Measurements from ENCODE around the gene TPRN. TPM values are rescaled to one million over a fixed set of nuclear protein-coding genes. Genes with fewer than 3 reads are reported as not detected.

Gene TPRN
- total RNA-seq, 4 donors from 2014 or later: 6.5 to 13.5 (median 9.9) TPM

DNA sequence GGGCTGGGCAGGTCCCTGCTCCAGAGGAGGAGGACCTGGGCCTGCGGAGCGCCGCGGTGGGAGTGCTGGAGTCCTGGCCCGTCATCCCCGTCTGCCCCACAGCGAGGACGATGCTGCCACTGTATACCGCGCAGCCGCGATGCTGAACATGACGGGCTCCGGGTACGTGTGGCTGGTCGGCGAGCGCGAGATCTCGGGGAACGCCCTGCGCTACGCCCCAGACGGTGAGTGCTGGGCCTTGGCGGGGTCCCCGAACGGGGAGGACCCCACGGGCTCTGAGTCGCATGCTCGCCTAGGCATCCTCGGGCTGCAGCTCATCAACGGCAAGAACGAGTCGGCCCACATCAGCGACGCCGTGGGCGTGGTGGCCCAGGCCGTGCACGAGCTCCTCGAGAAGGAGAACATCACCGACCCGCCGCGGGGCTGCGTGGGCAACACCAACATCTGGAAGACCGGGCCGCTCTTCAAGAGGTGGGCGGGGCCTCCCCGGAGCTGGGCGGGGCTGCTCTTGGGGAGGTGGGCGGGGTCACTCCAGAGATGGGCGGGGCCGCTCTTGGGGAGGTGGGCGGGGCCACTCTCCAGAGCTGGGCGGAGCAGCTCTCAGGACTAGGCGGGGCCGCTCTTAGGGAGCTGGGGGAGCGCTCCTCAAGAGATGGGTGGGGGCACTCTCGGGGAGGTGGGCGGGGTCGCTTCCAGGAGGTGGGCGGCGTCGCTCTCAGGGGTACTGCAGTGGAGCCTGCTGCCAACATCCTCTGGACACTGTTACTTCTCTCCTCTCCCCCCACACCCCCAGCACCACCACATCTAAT, 43.8 kb downstream of the TPRN start:
- H3K27me3 ChIP-seq: peaks cover 30% of the 10 kb centered on the region
- 4 to 5% methylated on average over 17 to 33 of the region's 65 CpGs for WGBS, 2 donors

DNA sequence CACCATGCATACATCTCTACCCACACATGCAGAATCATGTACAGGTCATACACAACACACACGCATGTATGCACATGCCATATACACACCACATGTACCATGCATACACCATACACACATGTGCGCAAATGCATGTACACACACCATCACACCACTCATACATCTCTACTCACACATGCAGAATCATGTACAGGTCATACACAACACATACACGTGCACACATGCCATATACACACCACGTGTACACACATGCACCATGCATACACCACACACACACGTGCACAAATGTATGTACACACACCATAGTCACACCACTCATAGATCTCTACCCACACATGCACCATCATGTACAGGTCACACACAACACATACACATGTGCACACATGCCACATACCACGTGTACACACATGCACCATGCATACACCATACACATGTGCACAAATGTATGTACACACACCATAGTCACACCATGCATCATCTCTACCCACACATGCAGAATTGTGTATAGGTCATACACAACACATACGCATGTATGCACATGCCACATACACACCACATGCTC, 47.6 kb downstream of the TPRN start:
- no peaks in the 10 kb centered on the region for H3K36me3 ChIP-seq
- no peaks in the 10 kb centered on the region for H3K9me3 ChIP-seq
- H3K27ac ChIP-seq: no peak overlapping the region
- no peak for TF ChIP-seq POLR2A (IDR thresholded peaks at IDR 0.05)
- TF ChIP-seq, protein P1, sequence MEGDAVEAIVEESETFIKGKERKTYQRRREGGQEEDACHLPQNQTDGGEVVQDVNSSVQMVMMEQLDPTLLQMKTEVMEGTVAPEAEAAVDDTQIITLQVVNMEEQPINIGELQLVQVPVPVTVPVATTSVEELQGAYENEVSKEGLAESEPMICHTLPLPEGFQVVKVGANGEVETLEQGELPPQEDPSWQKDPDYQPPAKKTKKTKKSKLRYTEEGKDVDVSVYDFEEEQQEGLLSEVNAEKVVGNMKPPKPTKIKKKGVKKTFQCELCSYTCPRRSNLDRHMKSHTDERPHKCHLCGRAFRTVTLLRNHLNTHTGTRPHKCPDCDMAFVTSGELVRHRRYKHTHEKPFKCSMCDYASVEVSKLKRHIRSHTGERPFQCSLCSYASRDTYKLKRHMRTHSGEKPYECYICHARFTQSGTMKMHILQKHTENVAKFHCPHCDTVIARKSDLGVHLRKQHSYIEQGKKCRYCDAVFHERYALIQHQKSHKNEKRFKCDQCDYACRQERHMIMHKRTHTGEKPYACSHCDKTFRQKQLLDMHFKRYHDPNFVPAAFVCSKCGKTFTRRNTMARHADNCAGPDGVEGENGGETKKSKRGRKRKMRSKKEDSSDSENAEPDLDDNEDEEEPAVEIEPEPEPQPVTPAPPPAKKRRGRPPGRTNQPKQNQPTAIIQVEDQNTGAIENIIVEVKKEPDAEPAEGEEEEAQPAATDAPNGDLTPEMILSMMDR (IDR thresholded peaks at IDR 0.05): no peak
- no peak overlapping the region for H3K4me3 ChIP-seq (replicated peaks in 1 of 3)
- DNase-seq: no peak
- intact Hi-C loops (cut with DNase I): no loop called here
- peaks cover 0 to 5% of the 10 kb centered on the region in 2 donors for H3K4me1 ChIP-seq
- WGBS, 2 donors: 89 to 96% methylated on average over 7 of the region's 7 CpGs
- peaks cover 13% of the 10 kb centered on the region for H3K27me3 ChIP-seq

More for the DNA sequence above, 43.8 kb downstream of the TPRN start:
- TF ChIP-seq POLR2A (IDR thresholded peaks at IDR 0.05): no peak
- TF ChIP-seq, protein P1 (IDR thresholded peaks at IDR 0.05): no peak
- H3K9me3 ChIP-seq: no peaks in the 10 kb centered on the region
- peaks cover 0 to 9% of the 10 kb centered on the region in 2 donors for H3K4me1 ChIP-seq
- no peaks in the 10 kb centered on the region for H3K36me3 ChIP-seq
- intact Hi-C loops (cut with DNase I): no loop called here
- no peak overlapping the region for H3K27ac ChIP-seq
- no peak for DNase-seq
- H3K4me3 ChIP-seq (replicated peaks in 1 of 3): no peak overlapping the region

GRCh38 chr9:137150617-137151457, 49.7 kb downstream of the TPRN start:
- Histone ChIP-seq H3K4me3 (replicated peaks in 1 of 3) (no peak overlapping the region), H3K27me3 (no peaks in the 10 kb centered on the region), H3K4me1 (no peaks in the 10 kb centered on the region), H3K9me3 (no peaks in the 10 kb centered on the region), H3K36me3 (no peaks in the 10 kb centered on the region), H3K27ac (no peak overlapping the region)
- DNase-seq: no peak
- no peak for TF ChIP-seq POLR2A (IDR thresholded peaks at IDR 0.05)
- 33 to 47% methylated on average over 34 of the region's 34 CpGs for WGBS, 2 donors
- intact Hi-C loops (cut with DNase I): no loop called here

DNA sequence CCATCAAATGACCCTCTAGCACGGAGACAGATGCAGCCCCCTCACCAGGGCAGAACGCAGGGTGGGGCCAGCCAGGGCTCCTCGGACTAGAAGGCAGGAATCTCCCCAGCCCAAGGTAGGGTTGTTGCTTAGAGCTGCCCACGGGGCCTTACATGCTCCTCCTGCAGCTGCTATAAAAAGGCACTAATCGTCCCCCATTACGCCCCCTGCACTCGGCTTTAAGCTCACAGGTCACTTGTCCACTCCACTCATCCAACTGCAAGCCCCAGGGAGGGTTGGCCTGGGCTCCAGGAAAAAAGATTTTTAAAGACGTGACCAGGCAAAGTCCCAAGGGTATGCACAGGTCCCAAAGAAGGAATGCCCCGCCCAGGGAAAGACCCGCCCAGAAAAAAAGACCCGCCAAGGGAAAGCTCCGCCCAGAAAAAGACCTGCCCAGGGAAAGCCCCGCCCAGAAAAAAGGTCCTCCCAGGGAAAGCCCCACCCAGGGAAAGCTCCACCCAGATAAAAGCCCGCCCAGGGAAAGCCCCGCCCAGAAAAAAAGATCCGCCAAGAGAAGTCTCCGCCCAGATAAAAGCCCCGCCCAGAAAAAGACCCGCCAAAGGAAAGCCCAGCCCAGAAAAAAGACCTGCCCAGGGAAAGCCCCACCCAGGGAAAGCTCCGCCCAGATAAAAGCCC, 50.5 kb downstream of the TPRN start:
- TF ChIP-seq, protein P1 (IDR thresholded peaks at IDR 0.05): no peak
- TF ChIP-seq POLR2A (IDR thresholded peaks at IDR 0.05): no peak
- WGBS, 2 donors: 58 to 64% methylated on average over 20 of the region's 20 CpGs
- Histone ChIP-seq H3K4me1 (no peaks in the 10 kb centered on the region), H3K9me3 (no peaks in the 10 kb centered on the region), H3K4me3 (replicated peaks in 1 of 3) (no peak overlapping the region), H3K27ac (no peak overlapping the region), H3K27me3 (no peaks in the 10 kb centered on the region), H3K36me3 (no peaks in the 10 kb centered on the region)
- no peak for DNase-seq
- intact Hi-C loops (cut with DNase I): no loop called here

- no peaks in the 10 kb centered on the region for H3K27me3 ChIP-seq
- H3K27ac ChIP-seq: no peak overlapping the region
- intact Hi-C loops (cut with DNase I): no loop called here
These were observed 51.2 kb downstream of the TPRN start for GRCh38 chr9:137149363-137149762.

More at GRCh38 chr9:137149363-137149762, 51.2 kb downstream of the TPRN start:
- DNase-seq: no peak
- WGBS, 2 donors: 79 to 83% methylated on average over 3 to 5 of the region's 5 CpGs
- Histone ChIP-seq H3K4me3 (replicated peaks in 1 of 3) (no peak overlapping the region), H3K4me1 (no peaks in the 10 kb centered on the region), H3K36me3 (no peaks in the 10 kb centered on the region), H3K9me3 (no peaks in the 10 kb centered on the region)
- TF ChIP-seq POLR2A (IDR thresholded peaks at IDR 0.05): no peak
- TF ChIP-seq, protein P1 (IDR thresholded peaks at IDR 0.05): no peak
